OCI-LY7 (cell line): ENCODE data around the gene ENPP7. TPM values are rescaled to one million over a fixed set of nuclear protein-coding genes. Genes with fewer than 3 reads are reported as not detected.
"Not testable (repeated sequence)": the region's sequence is repeated elsewhere in the genome, so short reads cannot be mapped to it uniquely, and the experiment has no call there.

Experiments used
- BruUV-seq: library from RNA; stranded (reverse); fragments of 400-500 nt; replicated peaks from 2 replicates; lab custom pipeline; 2021; lab: Mats Ljungman, UMichigan
- CTCF ChIA-PET: fragments of 300-600 bp; sonication (Branson Sonifier 250); formaldehyde crosslinking; loops from one replicate; lab custom pipeline; 2022; ENCODE audit warnings: antibody characterized with exemption; ENCODE audit not compliant: unreplicated experiment; lab: Charles Lee
- POLR2A ChIA-PET: fragments of 300-600 bp; sonication (Branson Sonifier 250); formaldehyde crosslinking; loops from one replicate; lab custom pipeline; 2022; ENCODE audit warnings: antibody characterized with exemption; lab: Charles Lee
- DNase-seq: peaks from one replicate; pipeline ENCODE4 v3.0.0-alpha.2; 2015; ENCODE audit warnings: low spot score
- H2AFZ ChIP-seq: fragments of 200-600 bp; sonication (generic), shearing (Covaris generic); 2 replicates; pipeline ENCODE4 v1.6.1; 2014; ENCODE audit warnings: mild to moderate bottlenecking, antibody characterized with exemption, low read length, moderate library complexity
- H3K27ac ChIP-seq: fragments of 200-600 bp; sonication (generic); 2 replicates; pipeline ENCODE4 v1.5.1; 2014; ENCODE audit warnings: mixed run types, low read depth, mild to moderate bottlenecking, moderate library complexity, low read length, inconsistent platforms; ENCODE audit not compliant: poor library complexity, severe bottlenecking
- H3K36me3 ChIP-seq: fragments of 200-600 bp; sonication (generic); 2 replicates; pipeline ENCODE4 v1.6.1; 2014; ENCODE audit warnings: mild to moderate bottlenecking, antibody characterized with exemption, low read length, moderate library complexity, mixed read lengths; ENCODE audit not compliant: insufficient read depth
- H3K4me1 ChIP-seq: fragments of 200-600 bp; sonication (generic); 2 replicates; pipeline ENCODE4 v1.5.1; 2014; ENCODE audit warnings: mild to moderate bottlenecking, low read length; ENCODE audit not compliant: insufficient read depth, poor library complexity, severe bottlenecking
- H3K4me2 ChIP-seq: fragments of 200-600 bp; sonication (generic); 2 replicates; pipeline ENCODE4 v1.6.1; 2014; ENCODE audit warnings: mild to moderate bottlenecking, low read length
- H3K4me3 ChIP-seq: fragments of 200-600 bp; sonication (generic); 2 replicates; pipeline ENCODE4 v1.5.1; 2014; ENCODE audit warnings: mild to moderate bottlenecking, low read depth, low read length; ENCODE audit not compliant: poor library complexity, severe bottlenecking
- H3K79me2 ChIP-seq: fragments of 200-600 bp; sonication (generic); 2 replicates; pipeline ENCODE4 v1.6.1; 2016; ENCODE audit warnings: low read depth, mild to moderate bottlenecking, low read length, moderate library complexity, mixed read lengths; ENCODE audit not compliant: insufficient read depth
- H3K9me2 ChIP-seq: fragments of 200-600 bp; sonication (generic); 2 replicates; pipeline ENCODE4 v1.6.1; 2016; ENCODE audit warnings: mild to moderate bottlenecking, low read length, mixed read lengths; ENCODE audit not compliant: insufficient read depth
- H3K9me3 ChIP-seq: fragments of 200-600 bp; sonication (generic); 2 replicates; pipeline ENCODE4 v1.6.1; 2014; ENCODE audit warnings: mild to moderate bottlenecking, mixed run types, low read length, mixed read lengths
- H4K20me1 ChIP-seq: fragments of 200-600 bp; sonication (generic); 2 replicates; pipeline ENCODE4 v1.6.1; 2014; ENCODE audit warnings: mild to moderate bottlenecking, antibody characterized with exemption, low read length, moderate library complexity, mixed read lengths; ENCODE audit not compliant: insufficient read depth
- EZH2phosphoT487 ChIP-seq: fragments of 200-600 bp; sonication (generic); IDR thresholded peaks from 2 replicates; pipeline ENCODE4 v1.6.1; 2018; ENCODE audit warnings: low read depth, borderline replicate concordance, mild to moderate bottlenecking, mixed run types, antibody characterized with exemption, low read length, moderate library complexity, mixed read lengths
- intact Hi-C: fragments of 100-400 bp; cut with micrococcal nuclease; formaldehyde crosslinking; loops from one replicate; pipeline ENCODE4 v1.10.0; 2022; ENCODE audit not compliant: unreplicated experiment
- total RNA-seq, 2 experiments: library from RNA; depleted of rRNA in 1 of 2; stranded (reverse); fragments of >200 nt in 1 of 2; shearing (Covaris generic) in 1 of 2; gene quantifications; 2 replicates each; pipeline ENCODE4 v1.2.3, GENCODE V29; 2014 to 2022
- TF ChIP-seq, protein P1 (sequence below): fragments of 200-600 bp; sonication (generic); conservative IDR thresholded peaks from 2 replicates; pipeline ENCODE4 v1.5.1; 2014; ENCODE audit warnings: mild to moderate bottlenecking, antibody characterized with exemption, low read length, moderate library complexity, mixed read lengths

Gene ENPP7
- total RNA-seq, 2 experiments from 2014 or later, result 0.28 to 0.42 TPM

DNA sequence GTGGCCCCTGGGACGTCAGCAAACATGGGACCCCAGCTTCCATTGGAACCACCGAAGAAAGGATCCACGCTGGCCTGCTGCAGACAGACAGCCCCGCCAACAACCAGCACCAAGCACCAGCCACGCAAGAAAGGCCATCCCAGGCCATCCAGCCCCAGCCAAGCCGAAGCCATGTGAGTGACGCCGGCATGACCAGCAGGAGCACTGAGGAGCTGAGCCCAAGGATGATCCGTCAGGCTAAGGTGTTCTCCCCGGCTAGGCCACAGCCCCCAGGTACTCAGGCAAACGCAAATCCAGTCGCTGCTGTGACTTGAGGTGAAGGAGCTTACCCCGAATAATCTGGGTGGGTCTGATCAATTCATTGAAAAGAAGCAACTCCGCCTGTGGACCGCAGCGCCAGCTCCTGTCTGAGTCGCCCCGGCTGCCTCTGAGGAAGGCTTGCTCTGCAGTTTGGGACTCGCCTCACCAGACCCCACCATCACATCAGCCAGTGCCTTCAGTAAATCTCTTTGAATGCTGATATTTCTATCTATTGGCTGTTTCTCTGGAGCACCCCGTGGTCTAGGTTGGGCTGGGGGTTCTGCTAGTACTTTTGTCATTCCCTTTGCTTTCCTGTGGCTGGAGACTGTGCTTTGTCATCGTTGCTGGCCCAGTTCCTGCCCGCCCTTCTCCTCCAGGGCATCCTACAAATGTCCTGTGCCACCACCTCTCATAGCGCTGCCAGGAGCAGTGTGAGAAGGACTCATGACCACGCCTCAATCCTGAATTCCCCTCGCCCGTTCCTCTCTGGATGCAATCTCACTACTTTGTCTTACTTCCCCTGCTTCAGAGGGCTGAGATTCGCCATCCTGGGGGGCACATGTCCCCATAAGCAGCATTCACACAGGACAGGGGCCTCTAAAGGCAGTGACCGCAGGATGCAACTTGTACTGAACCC lies 39.1 kb downstream of the ENPP7 start:
- no peaks in the 10 kb centered on the region for H3K9me2 ChIP-seq
- POLR2A ChIA-PET, result no interaction called here
- TF ChIP-seq, protein P1, sequence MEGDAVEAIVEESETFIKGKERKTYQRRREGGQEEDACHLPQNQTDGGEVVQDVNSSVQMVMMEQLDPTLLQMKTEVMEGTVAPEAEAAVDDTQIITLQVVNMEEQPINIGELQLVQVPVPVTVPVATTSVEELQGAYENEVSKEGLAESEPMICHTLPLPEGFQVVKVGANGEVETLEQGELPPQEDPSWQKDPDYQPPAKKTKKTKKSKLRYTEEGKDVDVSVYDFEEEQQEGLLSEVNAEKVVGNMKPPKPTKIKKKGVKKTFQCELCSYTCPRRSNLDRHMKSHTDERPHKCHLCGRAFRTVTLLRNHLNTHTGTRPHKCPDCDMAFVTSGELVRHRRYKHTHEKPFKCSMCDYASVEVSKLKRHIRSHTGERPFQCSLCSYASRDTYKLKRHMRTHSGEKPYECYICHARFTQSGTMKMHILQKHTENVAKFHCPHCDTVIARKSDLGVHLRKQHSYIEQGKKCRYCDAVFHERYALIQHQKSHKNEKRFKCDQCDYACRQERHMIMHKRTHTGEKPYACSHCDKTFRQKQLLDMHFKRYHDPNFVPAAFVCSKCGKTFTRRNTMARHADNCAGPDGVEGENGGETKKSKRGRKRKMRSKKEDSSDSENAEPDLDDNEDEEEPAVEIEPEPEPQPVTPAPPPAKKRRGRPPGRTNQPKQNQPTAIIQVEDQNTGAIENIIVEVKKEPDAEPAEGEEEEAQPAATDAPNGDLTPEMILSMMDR, result no peak
- TF ChIP-seq EZH2phosphoT487, result no peak
- H3K79me2 ChIP-seq, result no peaks in the 10 kb centered on the region
- H3K27ac ChIP-seq, result no peak overlapping the region
- BruUV-seq, result no TSS peak
- CTCF ChIA-PET, result no interaction called here
- 0 out of 2 replicates have a peak, but pooled peaks cover 6% of the 10 kb centered on the region for H3K9me3 ChIP-seq
- H3K36me3 ChIP-seq, result no peaks in the 10 kb centered on the region
- H3K4me1 ChIP-seq, result no peaks in the 10 kb centered on the region
- intact Hi-C loops, result no loop called here
- no peak for DNase-seq
- no peak overlapping the region for H3K4me2 ChIP-seq
- no peak overlapping the region for H2AFZ ChIP-seq
- H4K20me1 ChIP-seq, result no peaks in the 10 kb centered on the region
- no peak overlapping the region for H3K4me3 ChIP-seq

DNA sequence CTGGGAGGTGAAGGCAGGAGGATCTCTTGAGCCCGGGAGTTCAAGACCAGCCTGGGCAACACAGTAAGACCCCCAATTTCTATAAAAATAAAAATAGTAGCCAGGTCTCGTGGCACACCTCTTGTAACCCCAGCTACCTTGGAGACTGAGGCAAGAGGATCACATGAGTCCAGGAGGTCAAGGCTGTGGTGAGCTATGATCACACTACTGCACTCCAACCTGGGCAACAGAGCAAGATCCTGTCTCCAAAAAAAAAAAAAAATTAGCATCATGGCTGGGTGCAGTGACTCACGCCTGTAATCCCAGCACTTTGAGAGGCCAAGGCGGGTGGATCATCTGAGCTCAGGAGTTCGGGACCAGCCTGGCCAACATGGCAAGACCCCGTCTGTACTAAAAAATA lies 40.5 kb downstream of the ENPP7 start:
- 0 out of 2 replicates have a peak, but pooled peaks cover 6% of the 10 kb centered on the region for H3K9me3 ChIP-seq
- no peak overlapping the region for H3K4me3 ChIP-seq
- ChIA-PET CTCF (no interaction called here), POLR2A (interaction anchor here (0.7 kb wide), 1 partner anchor 924 kb away, joined by 5 read pairs; no protein-coding TSS in a partner anchor)
- H3K4me2 ChIP-seq, result no peak overlapping the region
- H2AFZ ChIP-seq, result no peak overlapping the region
- no peak for TF ChIP-seq EZH2phosphoT487
- TF ChIP-seq, protein P1, result no peak
- H3K9me2 ChIP-seq, result no peaks in the 10 kb centered on the region
- no TSS peak for BruUV-seq
- intact Hi-C loops, result no loop called here
- no peaks in the 10 kb centered on the region for H3K4me1 ChIP-seq
- no peaks in the 10 kb centered on the region for H4K20me1 ChIP-seq
- no peaks in the 10 kb centered on the region for H3K79me2 ChIP-seq
- no peaks in the 10 kb centered on the region for H3K36me3 ChIP-seq
- no peak overlapping the region for H3K27ac ChIP-seq
- DNase-seq, result no peak

DNA sequence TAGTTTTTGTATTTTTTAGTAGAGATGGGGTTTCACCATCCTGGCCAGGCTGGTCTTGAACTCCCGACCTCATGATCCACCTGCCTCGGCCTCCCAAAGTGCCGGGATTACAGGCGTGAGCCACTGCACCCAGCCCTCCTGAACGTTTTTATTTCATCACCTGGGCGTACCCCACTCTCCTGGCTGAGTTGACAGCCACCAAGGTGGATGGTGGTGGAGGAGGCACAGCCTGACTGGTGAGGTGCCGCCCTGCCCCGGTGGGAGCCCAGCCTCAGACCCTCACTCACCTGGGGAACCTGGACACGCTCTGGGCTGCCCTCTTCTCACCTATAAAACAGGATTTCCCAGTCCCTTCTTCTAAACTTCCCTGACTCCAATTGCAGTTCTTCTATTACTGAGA lies 42.0 kb downstream of the ENPP7 start:
- intact Hi-C loops, DNase-seq, H3K9me3 ChIP-seq, H3K27ac ChIP-seq, H3K4me2 ChIP-seq, H3K36me3 ChIP-seq, CTCF ChIA-PET, BruUV-seq, H4K20me1 ChIP-seq, H2AFZ ChIP-seq, H3K9me2 ChIP-seq, H3K4me3 ChIP-seq, H3K79me2 ChIP-seq: not testable (repeated sequence)
- POLR2A ChIA-PET, result interaction anchor here (0.7 kb wide), 1 partner anchor 92 kb away, joined by 3 read pairs; no protein-coding TSS in a partner anchor
- H3K4me1 ChIP-seq, result peaks cover 10% of the 10 kb centered on the region
